B cell (primary cell): Measurements from ENCODE around the gene CRAT. TPM values are rescaled to one million over a fixed set of nuclear protein-coding genes. Genes with fewer than 3 reads are reported as not detected.

Experiments
- ATAC-seq: fragments of 200-7000 bp; cut with Tn5 transposase; one replicate; pipeline ENCODE4 v1.10.0; 2021; ENCODE audit warnings: low read depth, mild to moderate bottlenecking, moderate number of reproducible peaks, moderate library complexity
- CTCF ChIA-PET: fragments of 350-600 bp; sonication (Branson Sonifier 250); formaldehyde crosslinking; loops from one replicate; lab custom pipeline; 2021; ENCODE audit warnings: antibody characterized with exemption, inconsistent platforms; lab: Charles Lee
- POLR2A ChIA-PET: fragments of 350-600 bp; sonication (Branson Sonifier 250); formaldehyde crosslinking; loops from one replicate; lab custom pipeline; 2021; ENCODE audit warnings: antibody characterized with exemption; lab: Charles Lee
- DNase-seq: peaks from one replicate; pipeline ENCODE4 v3.0.0; 2013
- H2AFZ ChIP-seq: 2 replicates; pipeline ENCODE4 v1.6.1; 2012; ENCODE audit warnings: mild to moderate bottlenecking, low read depth, low read length; ENCODE audit not compliant: insufficient read depth, poor library complexity, severe bottlenecking
- H3K27ac ChIP-seq, 2 donors: 1 replicate in 1 of 2; 2 replicates in 1 of 2; pipeline ENCODE4 v1.5.1; 2012 to 2013; ENCODE audit warnings: low read length in 2 of 2, mild to moderate bottlenecking in 2 of 2, moderate library complexity in 1 of 2
- H3K27me3 ChIP-seq, 4 experiments: fragments of 200-600 bp in 1 of 4; sonication (generic) in 1 of 4; replicated peaks in 1 of 4; 1 replicate in 2 of 4; 2 replicates in 2 of 4; pipeline versions ENCODE4 v1.6.1 to v1.7.0; 2013 to 2016; ENCODE audit warnings: low read length in 3 of 4, mild to moderate bottlenecking in 2 of 4, mixed read lengths in 1 of 4, moderate library complexity in 1 of 4; ENCODE audit not compliant: insufficient read depth in 4 of 4, control insufficient read depth in 3 of 4; ENCODE audit errors: control extremely low read depth in 1 of 4
- H3K36me3 ChIP-seq, 2 experiments: replicated peaks in 1 of 2; 1 replicate in 1 of 2; 2 replicates in 1 of 2; pipeline versions ENCODE4 v1.6.1 to v1.7.1; 2013; ENCODE audit warnings: low read length in 1 of 2; ENCODE audit not compliant: insufficient read depth in 2 of 2, control insufficient read depth in 1 of 2; ENCODE audit errors: control extremely low read depth in 1 of 2, extremely low read depth in 1 of 2
- H3K4me1 ChIP-seq, 2 donors: fragments of 200-600 bp in 1 of 2; sonication (generic) in 1 of 2; 1 replicate in 1 of 2; 2 replicates in 1 of 2; pipeline versions ENCODE4 v1.5.1 to v1.6.1; 2013 to 2017; ENCODE audit warnings: low read length in 2 of 2; ENCODE audit not compliant: control insufficient read depth in 2 of 2, insufficient read depth in 2 of 2
- H3K4me2 ChIP-seq: replicated peaks from 2 replicates; pipeline ENCODE3; 2012; ENCODE audit warnings: mild to moderate bottlenecking, low read depth, low read length; ENCODE audit not compliant: poor library complexity, severe bottlenecking
- H3K4me3 ChIP-seq, 5 experiments: fragments of 200-600 bp in 1 of 5; sonication (generic) in 1 of 5; 1 replicate in 3 of 5; 2 replicates in 2 of 5; pipeline versions ENCODE4 v1.5.1 to v1.7.0; 2011 to 2016; ENCODE audit warnings: low read length in 4 of 5, mild to moderate bottlenecking in 4 of 5, low read depth in 2 of 5, control low read depth in 1 of 5, moderate library complexity in 1 of 5; ENCODE audit not compliant: insufficient read depth in 1 of 5; ENCODE audit errors: control extremely low read depth in 1 of 5, extremely low read depth in 1 of 5
- H3K79me2 ChIP-seq: fragments of 200-600 bp; sonication (generic); one replicate; pipeline ENCODE4 v1.6.0; 2016; ENCODE audit warnings: low read length; ENCODE audit not compliant: control insufficient read depth, insufficient read depth
- H3K9ac ChIP-seq: fragments of 200-600 bp; sonication (generic); 2 replicates; pipeline ENCODE4 v1.6.1; 2017; ENCODE audit warnings: mild to moderate bottlenecking, low read length, moderate library complexity
- H3K9me3 ChIP-seq, 3 donors: one replicate each; pipeline versions ENCODE4 v1.6.1 to v1.7.1; 2013; ENCODE audit warnings: low read length in 2 of 3; ENCODE audit not compliant: control insufficient read depth in 2 of 3, insufficient read depth in 1 of 3; ENCODE audit errors: control extremely low read depth in 1 of 3
- H4K20me1 ChIP-seq: 2 replicates; pipeline ENCODE4 v1.6.0; 2012; ENCODE audit warnings: mild to moderate bottlenecking, low read length; ENCODE audit not compliant: insufficient read depth, control insufficient read depth, poor library complexity, severe bottlenecking
- H3K27ac Mint-ChIP-seq: one replicate; pipeline ENCODE4 v1.8.0; 2021; ENCODE audit warnings: mixed read lengths
- H3K27me3 Mint-ChIP-seq: one replicate; pipeline ENCODE4 v1.8.0; 2021; ENCODE audit warnings: mixed read lengths
- H3K4me1 Mint-ChIP-seq: one replicate; pipeline ENCODE4 v1.8.0; 2021; ENCODE audit warnings: mixed read lengths
- H3K4me3 Mint-ChIP-seq: one replicate; pipeline ENCODE4 v1.8.0; 2021; ENCODE audit warnings: mixed read lengths
- H3K9me3 Mint-ChIP-seq: one replicate; pipeline ENCODE4 v1.8.0; 2022; ENCODE audit warnings: mixed read lengths; ENCODE audit not compliant: insufficient read depth
- CTCF ChIP-seq: fragments of 200-600 bp; IDR thresholded peaks from one replicate; pipeline ENCODE4 v1.8.0; 2022; ENCODE audit warnings: antibody characterized with exemption, mild to moderate bottlenecking
- EZH2 ChIP-seq: IDR thresholded peaks from 2 replicates; pipeline ENCODE4 v1.6.1; 2012; ENCODE audit warnings: borderline replicate concordance, low read depth, mild to moderate bottlenecking, moderate library complexity, low read length; ENCODE audit not compliant: insufficient read depth, poor library complexity, severe bottlenecking
- WGBS: methylation state at CpG from one replicate; pipeline ENCODE4 v1.1.5; 2013; ENCODE audit warnings: missing lambda C conversion rate; ENCODE audit not compliant: insufficient coverage; 5-methylcytosine and 5-hydroxymethylcytosine counted together
- intact Hi-C: fragments of 100-400 bp; cut with micrococcal nuclease; formaldehyde crosslinking; loops from one replicate; pipeline ENCODE4 v1.10.0; 2022
- polyA plus RNA-seq: library from polyadenylated mRNA; depleted of rRNA; stranded (reverse); fragments of >200 nt; gene quantifications from 2 replicates; pipeline ENCODE4 v1.2.3, GENCODE V29; 2012
- total RNA-seq, 2 donors: library from RNA; stranded (reverse); fragments of 120-200 nt in 1 of 2; gene quantifications; 1 replicate in 1 of 2; 2 replicates in 1 of 2; pipeline versions ENCODE4 v1.2.3 to v1.2.4, GENCODE V29; 2013 to 2022

Gene CRAT
- total and polyA plus RNA-seq, 2 donors (not counting 1 experiment from before 2014, with no cell fraction given): 8.0 to 14.1 TPM

- peak overlapping the region; percentile 12 for H2AFZ ChIP-seq
- no peaks in the 10 kb centered on the region for H3K9me3 Mint-ChIP-seq
- H4K20me1 ChIP-seq: peaks cover 8% of the 10 kb centered on the region
- DNase-seq (peak; percentile 85), ATAC-seq (peak; percentile 99)
- no peaks in the 10 kb centered on the region for H3K27me3 Mint-ChIP-seq
- POLR2A ChIA-PET: interaction anchor here (0.5 to 1.8 kb wide), 8 partner anchors 9 to 493 kb away, joined by 3 to 7 read pairs (median 4); no protein-coding TSS in a partner anchor
- no peak overlapping the region for H3K4me2 ChIP-seq
- peaks cover 5% of the 10 kb centered on the region for H3K4me1 Mint-ChIP-seq
- no peak overlapping the region for H3K9ac ChIP-seq
- CTCF ChIA-PET: interaction anchor here (0.6 to 18.9 kb wide), 41 partner anchors 8 to 719 kb away, joined by 3 to 382 read pairs (median 4); partner anchors contain the start of genes C9orf50, CRAT, IER5L and NTMT1
- no peaks in the 10 kb centered on the region for H3K27me3 ChIP-seq
- TF ChIP-seq EZH2 (no peak), CTCF (peak; percentile 97)
- H3K36me3 ChIP-seq: peaks cover 1 to 38% of the 10 kb centered on the region in 2 experiments
- no peak overlapping the region for H3K4me3 ChIP-seq
- 50% methylated on average over 7 of the region's 13 CpGs for WGBS
- intact Hi-C loops: loop anchor here (1.0 to 5.0 kb wide), 4 partner anchors 479 to 1106 kb away; no protein-coding TSS in a partner anchor
- H3K27ac Mint-ChIP-seq: peak overlapping the region; percentile 20
- H3K79me2 ChIP-seq: no peaks in the 10 kb centered on the region
- no peak overlapping the region for H3K4me3 Mint-ChIP-seq
- no peaks in the 10 kb centered on the region for H3K9me3 ChIP-seq
- H3K27ac ChIP-seq: no peak overlapping the region
- peaks cover 4 to 8% of the 10 kb centered on the region in 2 donors for H3K4me1 ChIP-seq
These were observed 20.9 kb upstream of the CRAT start for GRCh38 chr9:129131300-129132145.
